Stimulated activated CD8-positive, alpha-beta memory T cell treated with anti-CD3 and anti-CD28 coated beads, Interleukin-12 subunit alpha, Interleukin-12 subunit beta, amount 100 ng/mL, for 24 hours (primary cell): ENCODE data around the gene DNM3.

Experiments used
- DNase-seq: peaks from one replicate; pipeline ENCODE4 v3.0.0-alpha.2; 2020; ENCODE audit errors: extremely low read depth

The DNM3 gene

DNA sequence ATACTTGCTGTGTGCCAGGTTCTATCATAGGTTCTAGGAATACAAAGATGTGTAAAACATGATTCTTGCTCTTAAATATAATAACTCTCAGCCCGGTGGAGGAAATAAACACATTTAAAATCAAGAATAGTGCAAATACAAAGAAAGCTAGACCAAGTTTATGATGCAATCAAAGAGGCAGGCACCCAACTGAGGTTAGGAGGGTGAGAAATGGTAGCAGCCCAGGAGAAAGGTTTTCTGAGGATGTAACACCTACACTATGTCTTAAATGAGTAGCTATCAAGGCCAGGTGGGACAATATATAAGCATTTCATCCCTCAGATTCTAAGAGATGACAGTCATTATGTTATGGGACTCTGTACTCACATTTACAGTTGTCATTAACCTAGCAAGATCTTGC is 612.3 kb downstream of the DNM3 start:
- DNase-seq: no peak

DNA sequence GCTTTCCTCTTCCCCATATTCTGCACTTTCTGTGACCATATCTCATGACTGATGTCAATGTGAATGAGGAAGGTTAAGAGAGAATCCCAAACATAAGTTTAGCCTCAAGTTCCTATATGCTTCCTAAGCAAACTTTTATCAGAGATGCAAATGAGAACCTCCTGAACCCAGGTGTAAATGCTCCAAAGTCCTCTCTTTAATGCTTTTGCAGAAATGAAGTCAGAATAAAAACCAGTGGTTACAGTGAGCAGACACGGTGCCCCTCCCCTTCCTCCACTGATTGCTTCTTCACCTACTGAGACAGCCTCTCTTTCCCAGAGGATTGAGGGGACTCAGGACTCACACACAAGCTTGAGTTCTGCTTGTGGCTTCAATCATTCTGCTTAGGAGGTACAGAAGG is 614.2 kb downstream of the DNM3 start:
- DNase-seq: no peak

DNA sequence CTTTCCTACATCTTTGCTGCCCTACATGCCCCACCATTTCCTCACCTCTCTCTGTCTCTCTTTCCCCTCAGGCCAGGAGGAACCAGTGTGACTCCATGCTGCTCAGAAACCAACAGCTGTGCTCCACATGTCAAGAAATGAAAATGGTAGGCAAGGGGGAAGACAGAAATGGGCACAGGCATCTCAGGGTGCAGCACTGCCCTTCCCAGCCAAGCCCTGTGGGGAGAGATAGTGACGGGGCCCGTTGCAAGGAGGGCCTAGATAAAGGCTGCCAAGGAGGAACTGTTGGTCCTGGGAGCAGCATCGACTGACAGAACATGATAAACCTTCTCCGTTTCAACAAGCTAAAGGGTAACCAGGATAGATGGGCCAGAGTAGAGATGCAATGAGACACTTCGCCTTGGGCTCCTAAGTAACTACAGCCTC is 615.1 kb downstream of the DNM3 start:
- DNase-seq: no peak

DNA sequence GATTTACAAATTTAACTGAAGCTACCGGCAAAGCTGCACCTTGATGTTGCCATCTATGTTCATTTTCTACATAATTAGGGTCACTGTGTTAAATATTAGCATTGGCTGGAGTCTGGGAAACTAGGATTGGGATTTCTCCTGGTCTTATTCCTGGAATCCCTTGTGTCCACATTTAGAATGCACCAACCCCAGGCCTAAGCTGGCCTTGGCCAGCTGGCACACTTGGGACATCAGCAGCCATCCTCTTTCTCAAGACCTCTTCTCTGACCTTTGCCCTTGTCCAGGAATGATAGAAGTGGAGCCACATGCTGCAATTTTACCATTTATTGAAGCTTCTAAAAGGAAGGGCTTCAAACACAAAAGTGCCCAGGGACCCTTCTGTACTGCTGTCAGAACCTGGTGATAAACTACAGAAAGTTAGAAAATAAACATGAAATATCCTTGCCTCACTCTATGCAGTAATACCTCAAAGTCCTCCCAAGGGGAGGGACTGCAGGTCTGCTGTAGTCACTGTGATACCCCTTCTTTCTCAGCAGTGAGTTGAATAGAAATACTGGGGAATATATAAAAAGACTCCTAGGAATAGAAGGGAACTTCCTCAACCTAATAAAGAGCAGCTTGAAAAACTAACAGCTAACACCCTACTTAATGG is 616.3 kb downstream of the DNM3 start:
- DNase-seq: no peak

DNA sequence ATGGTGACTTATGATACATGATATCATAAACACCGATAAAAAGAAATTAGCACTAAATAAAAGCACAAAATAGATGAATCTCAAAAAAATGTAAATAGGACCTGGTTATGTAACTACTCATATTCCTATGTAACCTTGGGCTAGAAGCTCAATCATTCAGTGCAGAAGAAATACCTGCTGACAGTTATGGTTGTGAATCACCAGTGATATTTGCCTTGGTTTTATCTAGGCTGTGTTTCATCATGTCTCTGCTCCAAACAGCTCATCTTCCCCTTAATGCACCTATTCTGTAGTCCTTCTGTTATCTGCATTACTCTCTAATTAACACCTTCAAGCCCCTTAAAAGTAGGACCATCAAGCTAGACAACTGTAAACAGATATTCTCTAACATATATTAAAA is 618.9 kb downstream of the DNM3 start:
- DNase-seq: no peak

DNA sequence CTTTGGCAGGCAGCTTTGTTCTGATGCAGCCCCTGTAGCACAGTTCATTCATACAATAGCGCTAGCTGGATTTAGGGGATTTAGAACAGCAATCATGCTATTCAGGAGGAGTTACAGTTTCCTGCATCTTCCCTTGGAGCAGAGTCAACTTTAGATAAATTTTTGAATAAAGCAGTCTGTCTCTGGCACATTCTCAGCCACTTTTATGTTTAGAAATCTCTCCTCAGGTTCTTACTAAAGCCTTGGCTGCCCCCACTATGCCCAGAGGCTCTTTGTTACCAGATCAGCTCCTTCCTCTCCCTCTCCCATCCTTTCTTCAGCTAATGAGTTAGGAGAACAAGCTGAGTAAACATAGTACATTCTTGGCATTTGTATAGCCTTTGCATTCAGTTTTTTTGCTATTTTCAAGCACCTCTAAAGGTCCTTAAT is 619.6 kb downstream of the DNM3 start:
- DNase-seq: no peak
